ENCODE data around the gene ING5.

Gene ING5

DNA sequence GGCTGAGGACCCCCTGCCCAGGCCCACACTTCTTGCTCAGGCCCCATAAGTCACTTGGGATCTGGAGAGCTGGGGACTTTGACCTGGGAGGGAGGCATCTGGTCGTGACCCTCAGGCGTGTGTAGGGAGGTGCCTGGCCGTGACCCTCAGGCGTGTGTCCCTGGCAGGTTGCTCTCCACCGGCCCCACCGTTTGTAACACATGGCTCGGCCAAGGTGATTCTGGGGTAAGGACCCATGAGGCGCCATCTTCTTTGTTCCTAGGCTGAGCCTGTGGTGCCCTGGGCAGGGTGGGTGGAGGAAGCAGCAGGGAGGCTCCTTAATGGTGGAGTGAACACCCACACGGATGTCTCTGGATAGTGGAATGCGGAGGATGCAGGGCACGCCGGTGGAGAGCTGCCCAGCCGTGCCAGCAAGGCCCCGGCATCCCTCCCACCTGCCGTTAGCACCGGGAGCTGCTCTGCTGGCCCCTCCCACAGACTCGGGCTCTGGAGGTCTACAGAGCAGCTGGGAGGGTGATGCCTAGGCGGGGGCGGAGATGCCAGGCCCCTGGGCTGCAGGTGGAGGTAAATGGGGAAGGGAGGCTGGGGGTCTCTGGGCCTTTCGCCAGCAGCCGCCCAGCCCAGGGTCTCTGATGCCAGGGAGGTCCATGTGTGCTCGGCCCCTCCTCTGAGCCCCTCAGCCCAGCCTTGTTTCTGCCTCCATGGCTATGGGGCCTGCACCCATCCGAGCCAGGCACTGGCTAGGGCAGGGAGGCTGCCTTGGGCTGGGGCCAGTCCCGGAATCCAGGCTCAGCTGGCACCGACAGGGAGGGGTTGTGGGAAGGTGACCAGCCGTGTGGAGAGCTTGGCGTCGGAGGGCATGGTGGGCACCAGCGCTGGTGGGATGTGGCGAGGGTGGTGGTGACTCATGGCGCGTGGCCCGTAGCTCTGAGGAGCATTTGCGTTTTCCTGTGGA is 73.7 kb downstream of the ING5 start:
- DNase-seq (ENCODE audit: low read depth in 2 of 3, low spot score in 1 of 3): no peak

DNA sequence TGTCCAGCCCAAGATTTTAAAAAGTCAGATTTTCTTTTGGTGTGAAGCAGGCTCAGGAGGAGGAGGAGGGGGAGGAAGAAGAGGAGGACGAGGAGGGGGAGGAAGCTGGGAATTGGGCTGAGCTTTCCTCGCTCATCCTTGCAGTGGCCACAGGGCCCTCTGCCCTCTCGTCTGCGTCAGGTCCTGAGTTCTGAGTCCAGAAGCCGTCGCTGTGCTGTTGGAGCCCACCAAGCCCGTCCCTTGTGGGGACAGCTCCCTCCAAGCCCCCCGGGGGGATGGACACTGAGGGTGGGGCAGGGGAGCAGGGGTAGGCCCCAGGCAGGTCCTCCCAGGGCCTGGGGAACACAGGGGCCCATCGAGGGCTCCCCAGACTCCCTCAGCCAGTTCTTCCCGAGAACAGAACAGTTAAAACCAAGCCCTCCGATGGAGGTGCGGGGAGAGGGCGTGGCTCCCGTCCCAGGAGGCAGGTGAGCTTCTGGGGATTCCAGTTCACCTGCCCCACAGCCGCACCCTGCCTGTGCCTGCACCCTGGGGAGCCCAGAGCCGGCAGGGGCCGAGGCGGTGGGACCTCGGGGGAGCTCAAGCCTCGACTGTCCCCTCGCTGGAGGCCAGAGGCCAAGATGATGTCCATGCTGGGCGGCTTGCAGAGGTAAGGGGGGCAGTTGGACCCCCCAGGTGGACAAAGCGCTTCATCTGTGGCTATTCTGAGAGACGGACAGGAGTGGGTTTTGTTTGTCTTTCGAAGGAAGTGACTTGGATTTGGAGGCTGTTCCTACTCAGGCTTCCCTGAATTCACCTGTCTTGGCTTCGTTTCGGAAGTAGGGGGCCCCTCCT is 74.7 kb downstream of the ING5 start, which contains the start of gene GAL3ST2:
TSS of gene GAL3ST2 (plus strand) at position 487 of the 834 bp plus-strand sequence. CDS start at position 621, 134 bp downstream.
- no peak for DNase-seq (ENCODE audit: low read depth in 2 of 3, low spot score in 1 of 3)

DNA sequence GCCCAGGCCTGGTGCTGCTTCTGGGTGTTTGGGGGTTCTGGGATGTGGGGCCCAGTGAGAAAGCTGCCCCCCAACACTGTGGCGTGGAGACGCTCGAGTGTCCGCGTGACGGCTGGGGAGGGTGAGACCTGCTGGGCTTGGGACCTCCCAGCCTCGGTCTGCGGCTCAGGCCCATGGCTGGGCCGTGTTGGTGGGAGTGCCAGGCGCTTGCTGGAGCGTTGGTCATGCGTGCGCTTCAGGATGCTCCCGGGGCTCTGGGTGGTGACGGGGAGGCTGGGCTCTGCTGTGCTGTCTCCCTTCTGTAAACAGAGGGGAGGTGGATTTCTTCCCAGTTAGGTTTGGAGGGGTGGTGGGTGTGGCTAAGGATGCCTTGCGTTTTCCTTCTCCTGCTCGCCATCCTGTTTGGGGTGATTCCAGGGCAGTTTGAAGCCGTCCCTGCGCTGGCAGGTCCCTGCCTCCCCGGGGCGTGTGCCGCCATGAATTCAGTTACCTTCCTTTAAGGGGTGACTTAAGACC is 75.4 kb downstream of the ING5 start:
- DNase-seq (ENCODE audit: low read depth in 2 of 3, low spot score in 1 of 3): no peak

DNA sequence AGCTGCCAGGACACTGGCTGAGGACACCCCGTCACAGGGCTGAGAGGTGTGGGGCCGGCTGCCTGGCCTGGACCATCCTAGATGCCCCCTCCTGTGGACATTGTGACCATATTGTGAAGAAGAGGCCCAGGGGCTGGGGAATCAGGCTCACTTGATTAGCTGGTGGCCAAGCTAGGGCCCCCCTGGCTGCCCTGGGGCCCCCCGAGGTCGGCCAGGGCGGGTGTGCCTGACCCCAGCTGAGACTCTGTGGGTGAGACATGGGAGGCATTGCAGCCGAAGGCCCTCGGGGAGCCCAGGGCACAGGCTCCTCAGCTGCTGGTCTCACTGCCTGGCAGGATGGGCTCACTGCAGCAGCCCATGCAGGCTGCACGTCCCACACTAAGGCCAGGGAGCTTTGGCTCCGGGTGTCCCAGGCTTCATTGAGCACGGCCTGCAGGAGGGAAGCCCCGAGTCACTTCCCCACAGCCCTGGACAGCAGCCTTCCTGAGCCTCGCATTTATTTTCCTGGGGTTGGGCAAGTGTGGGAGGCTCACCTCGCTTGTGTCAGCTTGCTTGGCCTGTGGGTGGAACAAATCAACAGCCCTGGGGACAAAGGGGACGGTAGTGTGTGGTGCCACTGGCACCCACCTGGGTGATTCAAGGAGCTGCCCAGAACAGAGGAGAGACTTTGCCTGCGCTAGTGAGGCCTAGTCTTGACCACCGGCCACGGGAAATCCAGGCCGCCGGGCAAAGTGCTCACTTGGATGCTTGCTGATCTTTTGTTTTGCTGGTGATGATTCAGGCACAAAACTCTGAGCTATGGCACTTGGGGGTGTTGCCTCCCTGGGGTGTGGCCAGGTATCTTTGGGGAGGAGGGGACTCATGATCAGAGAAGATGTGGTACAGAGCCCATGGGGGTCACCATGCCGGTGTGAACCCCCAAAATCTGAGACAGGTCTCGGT is 76.1 kb downstream of the ING5 start:
- no peak for DNase-seq (ENCODE audit: low read depth in 2 of 3, low spot score in 1 of 3)

Measured in stimulated activated CD4-positive, alpha-beta T cell treated with anti-CD3 and anti-CD28 coated beads, Interleukin-12 subunit alpha, Interleukin-12 subunit beta, amount 100 ng/mL, for 48 hours (primary cell).